Activated CD8-positive, alpha-beta T cell treated with anti-CD3 and anti-CD28 coated beads, Interleukin-2, amount 10 ng/mL, durations not matched to agents 7 days and 5 days (primary cell): ENCODE measurements around the gene PTPN23. TPM values are rescaled to one million over a fixed set of nuclear protein-coding genes. Genes with fewer than 3 reads are reported as not detected.

Experiments used
- ATAC-seq: fragments of 150-1000 bp; cut with Tn5 transposase; one replicate; pipeline ENCODE4 v1.10.0; 2021; ENCODE audit warnings: moderate library complexity
- CTCF ChIA-PET: fragments of 350-600 bp; sonication (Branson Sonifier 250); formaldehyde crosslinking; loops from one replicate; lab custom pipeline; 2021; ENCODE audit warnings: antibody characterized with exemption; lab: Charles Lee
- POLR2A ChIA-PET: fragments of 350-600 bp; sonication (Branson Sonifier 250); formaldehyde crosslinking; loops from one replicate; lab custom pipeline; 2021; ENCODE audit warnings: antibody characterized with exemption; lab: Charles Lee
- DNase-seq: peaks from one replicate; pipeline ENCODE4 v3.0.0-alpha.2; 2020
- H3K27ac Mint-ChIP-seq: one replicate; pipeline ENCODE4 v1.8.0; 2021; ENCODE audit warnings: mild to moderate bottlenecking, mixed read lengths
- H3K27me3 Mint-ChIP-seq: one replicate; pipeline ENCODE4 v1.8.0; 2021; ENCODE audit warnings: low read depth, mixed read lengths
- H3K36me3 Mint-ChIP-seq: one replicate; pipeline ENCODE4 v1.8.0; 2021; ENCODE audit warnings: low read depth, mixed read lengths
- H3K4me1 Mint-ChIP-seq: one replicate; pipeline ENCODE4 v1.8.0; 2021; ENCODE audit warnings: low read depth, mixed read lengths
- H3K4me3 Mint-ChIP-seq: one replicate; pipeline ENCODE4 v1.8.0; 2021; ENCODE audit warnings: mild to moderate bottlenecking, mixed read lengths
- H3K9me3 Mint-ChIP-seq: one replicate; pipeline ENCODE4 v1.8.0; 2022; ENCODE audit warnings: mixed read lengths; ENCODE audit not compliant: insufficient read depth
- total RNA-seq, 2 experiments: library from RNA; stranded (reverse); gene quantifications; one replicate each; pipeline ENCODE4 v1.2.3, GENCODE V29; 2021

Gene PTPN23
- total RNA-seq, 2 experiments from 2014 or later, result 31.0 to 33.2 TPM

DNA sequence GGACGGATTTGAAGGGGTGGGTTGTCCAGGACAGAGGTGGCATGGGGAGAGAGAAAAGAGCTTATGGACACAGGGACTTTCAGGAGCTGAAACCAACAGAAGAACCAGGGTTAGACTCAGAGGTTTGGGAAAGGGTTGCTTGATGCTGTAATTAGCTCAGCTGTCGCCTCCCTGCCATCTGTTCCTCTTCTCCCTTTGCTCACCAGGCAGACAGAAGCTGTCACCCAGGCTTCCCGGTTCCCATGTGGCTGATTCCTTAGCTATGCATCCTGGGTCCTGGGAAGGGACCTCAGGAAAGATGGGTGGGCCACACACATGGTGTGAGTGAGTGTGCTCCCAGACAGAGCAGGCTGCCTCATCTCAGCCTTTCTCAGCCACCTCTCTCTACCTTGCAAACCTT lies 14.1 kb downstream of the PTPN23 start:
- Mint-ChIP-seq H3K36me3 (peaks cover 12% of the 10 kb centered on the region), H3K9me3 (no peaks in the 10 kb centered on the region), H3K4me1 (peaks cover 16% of the 10 kb centered on the region), H3K4me3 (no peak overlapping the region), H3K27ac (no peak overlapping the region), H3K27me3 (no peaks in the 10 kb centered on the region)
- ChIA-PET CTCF (interaction anchor here (1.3 kb wide), 1 partner anchor 26 kb away, joined by 3 read pairs; no protein-coding TSS in a partner anchor), POLR2A (no interaction called here)
- no peak for ATAC-seq
- no peak for DNase-seq

DNA sequence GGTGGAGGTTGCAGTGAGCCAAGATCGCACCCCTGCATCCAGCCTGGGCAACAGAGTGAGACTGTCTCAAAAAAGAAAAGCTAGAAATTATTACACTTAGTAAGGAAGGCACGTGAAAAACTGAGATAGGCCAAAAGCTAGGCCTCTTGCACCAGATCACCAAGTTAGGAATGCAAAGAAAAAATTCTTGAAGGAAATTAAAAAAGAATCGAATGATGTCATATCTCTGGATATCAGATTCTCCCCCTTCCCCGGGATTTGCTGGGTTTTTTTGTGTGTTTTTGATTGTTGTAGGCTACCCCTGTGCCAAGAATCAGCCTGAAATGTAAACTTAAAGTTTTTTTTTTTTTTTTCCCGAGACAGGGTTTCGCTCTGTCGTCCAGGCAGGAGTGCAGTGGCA lies 17.4 kb downstream of the PTPN23 start:
- ATAC-seq, result no peak

DNA sequence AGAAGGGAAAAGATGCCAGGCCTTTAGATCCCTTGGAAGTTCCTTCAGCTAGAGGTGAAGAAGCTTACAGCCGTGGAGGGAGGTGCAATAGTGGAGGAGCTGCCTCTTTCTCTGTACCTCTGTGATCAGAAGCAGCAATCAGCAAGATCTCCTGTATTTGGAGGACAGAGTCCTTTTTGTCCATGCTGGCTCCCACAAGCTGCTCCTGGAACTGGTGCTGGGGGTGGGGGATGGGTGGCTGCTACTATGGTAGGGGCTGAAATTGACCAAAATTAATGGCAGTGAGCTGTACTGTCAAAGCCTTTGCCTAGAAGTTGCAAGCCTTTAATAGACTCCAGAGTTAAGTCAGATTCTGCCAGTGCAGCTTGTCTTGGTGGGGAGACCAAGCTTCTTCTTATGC lies 18.2 kb downstream of the PTPN23 start:
- H3K4me1 Mint-ChIP-seq, result peaks cover 15% of the 10 kb centered on the region
- no peak overlapping the region for H3K27ac Mint-ChIP-seq
- no peak overlapping the region for H3K4me3 Mint-ChIP-seq
- POLR2A ChIA-PET, result no interaction called here
- H3K27me3 Mint-ChIP-seq, result no peaks in the 10 kb centered on the region
- CTCF ChIA-PET, result no interaction called here
- no peak for ATAC-seq
- H3K9me3 Mint-ChIP-seq, result no peaks in the 10 kb centered on the region
- peaks cover 8% of the 10 kb centered on the region for H3K36me3 Mint-ChIP-seq
- DNase-seq, result no peak

More for the DNA sequence above, 17.4 kb downstream of the PTPN23 start:
- H3K36me3 Mint-ChIP-seq, result peaks cover 9% of the 10 kb centered on the region
- no peak overlapping the region for H3K27ac Mint-ChIP-seq
- ChIA-PET CTCF (no interaction called here), POLR2A (no interaction called here)
- H3K4me3 Mint-ChIP-seq, result no peak overlapping the region
- no peaks in the 10 kb centered on the region for H3K9me3 Mint-ChIP-seq
- DNase-seq, result no peak
- H3K4me1 Mint-ChIP-seq, result peaks cover 16% of the 10 kb centered on the region
- no peaks in the 10 kb centered on the region for H3K27me3 Mint-ChIP-seq

DNA sequence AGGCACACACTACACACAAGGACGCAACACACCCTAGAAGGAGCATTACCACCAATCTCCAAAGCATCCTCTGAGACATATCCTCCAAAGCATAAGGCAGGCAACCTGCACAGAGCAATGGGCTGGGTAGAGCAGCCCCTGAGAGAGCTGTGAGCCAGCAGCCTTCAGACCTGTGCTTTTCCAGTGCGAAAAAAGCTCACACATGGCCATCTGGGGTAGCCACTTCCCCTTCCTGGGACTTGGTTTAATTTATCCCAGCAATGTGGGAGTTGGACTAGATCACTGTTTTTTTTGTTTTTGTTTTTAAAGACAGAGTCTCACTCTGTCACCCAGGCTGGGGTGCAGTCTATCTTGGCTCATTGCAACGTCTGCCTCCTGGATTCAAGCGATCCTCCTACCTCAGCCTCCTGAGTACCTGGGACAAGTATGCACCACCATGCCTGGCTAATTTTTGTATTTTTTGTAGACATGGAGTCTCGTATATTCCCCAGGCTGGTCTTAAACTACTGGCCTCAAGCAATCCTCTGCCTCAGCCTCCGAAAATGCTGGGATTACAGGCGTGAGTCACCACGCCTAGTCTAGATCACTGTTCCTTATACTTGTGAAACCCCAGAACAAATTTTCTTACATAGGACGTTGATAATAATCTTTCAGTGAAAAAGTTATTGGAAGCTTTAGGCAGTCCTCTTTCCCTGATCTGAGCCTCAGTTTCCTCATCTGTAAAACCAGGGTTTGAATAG lies 18.9 kb downstream of the PTPN23 start:
- Mint-ChIP-seq H3K36me3 (peaks cover 6% of the 10 kb centered on the region), H3K4me3 (no peak overlapping the region), H3K9me3 (no peaks in the 10 kb centered on the region), H3K27me3 (no peaks in the 10 kb centered on the region), H3K4me1 (peaks cover 13% of the 10 kb centered on the region), H3K27ac (no peak overlapping the region)
- POLR2A ChIA-PET, result no interaction called here
- no peak for DNase-seq
- no peak for ATAC-seq
- CTCF ChIA-PET, result no interaction called here

DNA sequence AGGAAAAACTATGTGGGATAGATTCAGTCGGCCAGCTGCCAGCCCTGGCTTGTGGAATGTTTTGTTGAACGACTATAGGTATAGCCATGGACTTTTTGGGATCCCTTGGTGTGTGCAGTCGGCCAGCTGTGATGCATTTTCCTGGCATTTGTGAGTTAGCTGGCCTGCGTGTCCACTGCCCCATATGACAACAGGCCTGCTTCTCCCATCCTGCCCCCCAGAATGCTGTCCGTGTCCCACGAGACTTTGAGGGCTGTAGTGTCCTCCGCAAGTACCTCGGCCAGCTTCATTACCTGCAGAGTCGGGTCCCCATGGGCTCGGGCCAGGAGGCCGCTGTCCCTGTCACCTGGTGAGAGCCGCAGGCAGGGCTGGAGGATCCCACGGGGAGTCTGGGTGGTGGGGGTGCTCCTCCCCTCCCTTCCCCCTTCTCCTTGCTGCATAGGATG lies 23.6 kb downstream of the PTPN23 start:
- Mint-ChIP-seq H3K36me3 (peaks cover 7% of the 10 kb centered on the region), H3K4me3 (no peak overlapping the region), H3K9me3 (no peaks in the 10 kb centered on the region), H3K27me3 (no peaks in the 10 kb centered on the region), H3K27ac (no peak overlapping the region), H3K4me1 (peaks cover 14% of the 10 kb centered on the region)
- ATAC-seq (no peak), DNase-seq (no peak)
- POLR2A ChIA-PET, result interaction anchor here (1.5 kb wide), 1 partner anchor 13 kb away, joined by 3 read pairs; no protein-coding TSS in a partner anchor
- CTCF ChIA-PET, result interaction anchor here (1.8 kb wide), 1 partner anchor 16 kb away, joined by 7 read pairs; no protein-coding TSS in a partner anchor

DNA sequence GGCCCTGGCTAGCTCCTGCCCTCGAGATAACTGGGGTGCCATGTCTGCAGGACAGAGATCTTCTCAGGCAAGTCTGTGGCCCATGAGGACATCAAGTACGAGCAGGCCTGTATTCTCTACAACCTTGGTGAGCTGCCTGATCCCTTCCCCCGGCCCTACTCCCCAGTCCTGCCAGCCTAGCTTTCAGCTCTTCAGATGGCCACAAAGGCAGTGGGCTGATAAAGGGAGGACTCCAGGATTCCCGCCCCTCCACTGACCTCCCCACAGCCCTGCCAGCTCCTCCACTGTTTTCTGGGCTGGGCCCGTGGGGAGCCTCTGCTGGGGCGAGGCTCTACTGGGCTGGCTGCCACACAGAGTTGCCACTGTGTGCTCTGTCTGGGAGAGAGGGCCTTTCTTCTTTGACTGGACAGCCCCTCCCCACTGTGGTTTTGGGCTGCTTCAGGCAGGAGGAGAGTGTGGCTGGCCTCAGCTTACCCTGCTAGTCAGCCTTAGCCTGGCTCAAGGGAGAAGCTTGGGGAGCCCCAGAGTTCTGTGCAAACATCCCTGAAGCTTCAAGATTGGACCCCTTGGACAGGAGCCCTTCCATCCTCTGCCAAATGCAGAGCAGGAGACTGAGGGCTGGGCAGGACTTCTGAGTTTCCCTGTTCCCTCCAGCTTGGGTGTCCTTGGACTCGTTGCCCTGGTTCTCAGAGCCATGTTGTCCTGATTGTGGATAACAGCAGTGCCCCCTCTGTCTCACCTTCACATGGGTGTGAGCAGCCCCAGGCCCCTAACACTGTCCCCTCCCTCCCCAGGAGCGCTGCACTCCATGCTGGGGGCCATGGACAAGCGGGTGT lies 24.4 kb downstream of the PTPN23 start:
- H3K4me3 Mint-ChIP-seq, result no peak overlapping the region
- H3K27ac Mint-ChIP-seq, result no peak overlapping the region
- DNase-seq, result no peak
- no peaks in the 10 kb centered on the region for H3K27me3 Mint-ChIP-seq
- POLR2A ChIA-PET, result interaction anchor here (1.5 kb wide), 1 partner anchor 13 kb away, joined by 3 read pairs; no protein-coding TSS in a partner anchor
- H3K36me3 Mint-ChIP-seq, result peaks cover 7% of the 10 kb centered on the region
- peaks cover 12% of the 10 kb centered on the region for H3K4me1 Mint-ChIP-seq
- CTCF ChIA-PET, result interaction anchor here (1.8 kb wide), 1 partner anchor 16 kb away, joined by 7 read pairs; no protein-coding TSS in a partner anchor
- H3K9me3 Mint-ChIP-seq, result no peaks in the 10 kb centered on the region
- no peak for ATAC-seq

DNA sequence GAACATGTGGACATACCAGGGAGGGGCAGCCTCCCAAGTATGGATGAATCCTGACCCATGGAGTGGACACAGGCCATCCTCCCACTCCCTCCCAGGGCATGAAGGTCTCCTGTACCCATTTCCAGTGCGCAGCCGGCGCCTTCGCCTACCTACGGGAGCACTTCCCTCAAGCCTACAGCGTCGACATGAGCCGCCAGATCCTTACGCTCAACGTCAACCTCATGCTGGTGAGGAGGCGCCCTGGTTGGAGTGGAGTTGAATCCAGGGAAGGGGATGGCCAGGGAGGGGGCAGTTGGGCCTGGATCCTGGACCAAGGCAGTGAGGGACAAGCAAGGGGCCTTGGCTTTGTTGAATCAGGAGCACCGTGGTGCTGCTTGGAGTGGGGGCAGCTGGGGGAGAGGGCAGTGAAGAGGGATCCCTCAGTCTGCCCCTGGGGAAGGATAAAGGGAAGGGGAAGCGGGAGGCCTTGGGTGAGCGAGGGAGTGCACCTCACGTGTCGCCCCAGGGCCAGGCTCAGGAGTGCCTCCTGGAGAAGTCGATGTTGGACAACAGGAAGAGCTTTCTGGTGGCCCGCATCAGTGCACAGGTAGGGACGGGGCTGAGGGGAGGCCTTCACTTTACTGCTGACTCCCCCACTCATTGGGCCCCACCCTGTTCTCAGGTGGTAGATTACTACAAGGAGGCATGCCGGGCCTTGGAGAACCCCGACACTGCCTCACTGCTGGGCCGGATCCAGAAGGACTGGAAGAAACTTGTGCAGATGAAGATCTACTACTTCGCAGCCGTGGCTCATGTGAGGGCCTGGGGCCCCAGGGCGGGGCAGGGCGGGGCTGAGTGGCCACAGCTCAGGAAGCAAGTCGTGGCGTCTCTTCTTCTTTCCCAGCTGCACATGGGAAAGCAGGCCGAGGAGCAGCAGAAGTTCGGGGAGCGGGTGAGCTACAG lies 25.3 kb downstream of the PTPN23 start:
- no peak overlapping the region for H3K4me3 Mint-ChIP-seq
- no peak for ATAC-seq
- H3K4me1 Mint-ChIP-seq, result peaks cover 12% of the 10 kb centered on the region
- H3K27ac Mint-ChIP-seq, result peak overlapping the region; percentile 52
- no peak for DNase-seq
- ChIA-PET POLR2A (no interaction called here), CTCF (interaction anchor here (0.8 to 1.8 kb wide), 3 partner anchors 15 to 374 kb away, joined by 3 to 7 read pairs (median 3); no protein-coding TSS in a partner anchor)
- no peaks in the 10 kb centered on the region for H3K27me3 Mint-ChIP-seq
- peaks cover 7% of the 10 kb centered on the region for H3K36me3 Mint-ChIP-seq
- no peaks in the 10 kb centered on the region for H3K9me3 Mint-ChIP-seq

DNA sequence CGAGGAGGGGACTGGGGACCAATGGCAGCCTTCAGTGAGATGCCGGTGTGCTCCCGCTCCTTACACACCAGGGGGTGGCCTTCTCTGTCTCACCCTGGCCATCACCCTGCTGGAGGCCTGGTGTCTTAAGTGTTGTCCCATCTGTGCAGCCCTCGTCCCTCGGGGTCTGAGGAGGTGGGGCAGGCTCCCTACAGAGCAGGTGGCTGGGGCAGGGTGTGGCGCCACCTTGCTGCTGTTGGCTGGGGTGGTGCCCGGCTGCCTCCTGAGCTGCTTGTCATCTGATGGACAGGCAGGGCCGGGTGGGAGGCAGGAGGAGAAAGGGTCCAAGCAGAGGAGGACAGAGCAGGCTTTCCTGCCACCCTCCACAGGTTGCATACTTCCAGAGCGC lies 25.9 kb downstream of the PTPN23 start:
- POLR2A ChIA-PET, result no interaction called here
- Mint-ChIP-seq H3K4me3 (no peak overlapping the region), H3K4me1 (peaks cover 12% of the 10 kb centered on the region), H3K27me3 (no peaks in the 10 kb centered on the region), H3K27ac (no peak overlapping the region), H3K36me3 (peaks cover 10% of the 10 kb centered on the region), H3K9me3 (no peaks in the 10 kb centered on the region)
- DNase-seq, result no peak
- ATAC-seq, result no peak
- CTCF ChIA-PET, result interaction anchor here (0.8 to 1.0 kb wide), 2 partner anchors 28 to 374 kb away, joined by 3 read pairs; no protein-coding TSS in a partner anchor

DNA sequence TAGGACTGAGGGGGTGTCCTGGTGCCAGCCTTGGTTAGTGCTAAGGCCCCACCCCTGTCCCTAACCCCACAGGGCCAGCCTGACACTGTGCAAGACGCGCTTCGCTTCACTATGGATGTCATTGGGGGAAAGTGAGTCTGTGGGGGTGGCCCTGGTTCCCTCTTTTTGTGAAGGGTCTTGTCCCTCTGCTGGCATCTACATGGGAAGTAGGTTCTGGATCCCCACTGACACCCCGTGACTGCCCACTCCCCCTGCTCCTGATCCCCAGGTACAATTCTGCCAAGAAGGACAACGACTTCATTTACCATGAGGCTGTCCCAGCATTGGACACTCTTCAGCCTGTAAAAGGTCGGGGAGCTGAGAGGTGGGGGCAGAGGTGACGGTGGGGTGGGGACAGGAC lies 26.4 kb downstream of the PTPN23 start:
- H3K4me1 Mint-ChIP-seq, result peaks cover 12% of the 10 kb centered on the region
- DNase-seq (no peak), ATAC-seq (no peak)
- CTCF ChIA-PET, result interaction anchor here (0.8 to 1.0 kb wide), 2 partner anchors 28 to 375 kb away, joined by 3 read pairs; no protein-coding TSS in a partner anchor
- H3K9me3 Mint-ChIP-seq, result no peaks in the 10 kb centered on the region
- H3K36me3 Mint-ChIP-seq, result peaks cover 12% of the 10 kb centered on the region
- no peak overlapping the region for H3K27ac Mint-ChIP-seq
- POLR2A ChIA-PET, result no interaction called here
- H3K4me3 Mint-ChIP-seq, result no peak overlapping the region
- no peaks in the 10 kb centered on the region for H3K27me3 Mint-ChIP-seq

DNA sequence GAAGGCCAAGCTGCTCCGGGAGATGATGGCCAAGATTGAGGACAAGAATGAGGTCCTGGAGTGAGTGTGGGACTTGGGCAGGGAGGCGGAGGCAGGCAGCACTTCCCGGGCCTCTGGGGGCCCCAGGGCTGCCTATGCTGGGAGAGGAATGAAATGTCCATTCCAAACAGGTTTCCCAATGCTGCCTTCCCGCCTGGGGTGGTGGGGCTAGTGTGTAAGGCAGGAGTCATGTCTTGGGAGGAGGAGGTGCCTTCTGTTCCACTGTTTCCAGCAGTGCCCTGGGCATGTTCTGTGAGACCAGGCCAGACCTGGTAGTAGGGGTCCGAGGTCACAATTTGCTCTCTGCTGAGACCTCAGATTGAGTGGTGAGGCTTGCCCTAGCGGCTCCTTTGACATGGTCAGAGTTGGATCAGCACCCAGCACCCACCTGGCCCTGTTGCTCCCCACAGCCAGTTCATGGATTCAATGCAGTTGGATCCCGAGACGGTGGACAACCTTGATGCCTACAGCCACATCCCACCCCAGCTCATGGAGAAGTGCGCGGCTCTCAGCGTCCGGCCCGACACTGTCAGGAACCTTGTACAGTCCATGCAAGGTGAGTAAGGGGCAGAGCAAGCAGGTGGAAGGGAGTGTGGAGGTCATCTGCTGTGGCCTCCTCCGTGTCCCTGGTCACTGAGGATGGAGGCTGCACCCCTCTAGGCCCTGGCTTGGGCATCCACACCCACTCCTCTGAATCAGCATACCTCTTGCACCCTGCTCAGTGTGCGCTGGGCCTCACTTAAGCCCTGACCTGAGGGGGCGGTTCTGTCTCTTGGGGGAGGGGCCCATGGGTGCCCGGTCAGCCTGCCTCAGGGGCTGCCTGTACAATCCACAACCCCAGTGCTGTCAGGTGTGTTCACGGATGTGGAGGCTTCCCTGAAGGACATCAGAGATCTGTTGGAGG lies 27.3 kb downstream of the PTPN23 start:
- DNase-seq (no peak), ATAC-seq (no peak)
- Mint-ChIP-seq H3K36me3 (peaks cover 15% of the 10 kb centered on the region), H3K27me3 (no peaks in the 10 kb centered on the region), H3K4me3 (no peak overlapping the region), H3K9me3 (no peaks in the 10 kb centered on the region), H3K4me1 (peaks cover 12% of the 10 kb centered on the region), H3K27ac (peak overlapping the region; percentile 32)
- ChIA-PET POLR2A (interaction anchor here (1.3 kb wide), 1 partner anchor 13 kb away, joined by 3 read pairs; no protein-coding TSS in a partner anchor), CTCF (no interaction called here)
